Endothelial cell (in vitro differentiated cells): ENCODE data around the gene DAPK2. TPM values are rescaled to one million over a fixed set of nuclear protein-coding genes. Genes with fewer than 3 reads are reported as not detected.

Experiments used
- DNase-seq: peaks from one replicate; pipeline ENCODE4 v3.0.0; 2021; ENCODE audit warnings: low spot score
- H3K27ac Mint-ChIP-seq: one replicate; pipeline ENCODE4 v1.8.0; 2021; ENCODE audit warnings: mixed read lengths, inconsistent platforms; ENCODE audit not compliant: unreplicated experiment
- H3K27me3 Mint-ChIP-seq: one replicate; pipeline ENCODE4 v1.8.0; 2021; ENCODE audit warnings: mild to moderate bottlenecking, moderate library complexity, mixed read lengths, inconsistent platforms; ENCODE audit not compliant: unreplicated experiment
- H3K36me3 Mint-ChIP-seq: one replicate; pipeline ENCODE4 v1.8.0; 2021; ENCODE audit warnings: mild to moderate bottlenecking, low read depth, mixed read lengths, inconsistent platforms; ENCODE audit not compliant: unreplicated experiment
- H3K4me1 Mint-ChIP-seq: one replicate; pipeline ENCODE4 v1.8.0; 2021; ENCODE audit warnings: mild to moderate bottlenecking, mixed read lengths, inconsistent platforms; ENCODE audit not compliant: unreplicated experiment
- H3K4me3 Mint-ChIP-seq: one replicate; pipeline ENCODE4 v1.8.0; 2021; ENCODE audit warnings: mild to moderate bottlenecking, mixed read lengths, inconsistent platforms; ENCODE audit not compliant: unreplicated experiment
- H3K9me3 Mint-ChIP-seq: one replicate; pipeline ENCODE4 v1.8.0; 2021; ENCODE audit warnings: mixed read lengths, inconsistent platforms; ENCODE audit not compliant: unreplicated experiment
- long read RNA-seq: library from polyadenylated mRNA; unstranded; transcript quantifications from one replicate; pipeline ENCODE4 v2.0.0, GENCODE V29; 2020; ENCODE audit not compliant: unreplicated experiment
- total RNA-seq: library from RNA; stranded (reverse); fragmentation: NEBNext Ultra II Directional; extraction: Animal tissue kit (Norgen Biotek cat#: 25700); gene quantifications from one replicate; pipeline ENCODE4 v1.2.1, GENCODE V29; 2021; ENCODE audit not compliant: unreplicated experiment
- TF ChIP-seq, protein P1 (sequence below): fragments of 200-600 bp; sonication (generic); IDR thresholded peaks from one replicate; pipeline ENCODE4 v1.5.0; 2021; ENCODE audit warnings: antibody characterized with exemption; ENCODE audit not compliant: unreplicated experiment

DAPK2 gene
- total RNA-seq = 10.0 TPM
- long read RNA-seq, transcript DAPK2-202 (12 exons, 1,741 nt) = major isoform, 5 of 6 reads
- long read RNA-seq, partial matches to known transcripts = 0 of 6 reads
- long read RNA-seq, other reads (novel, unspliced or antisense) = 1 of 6 reads

DNA sequence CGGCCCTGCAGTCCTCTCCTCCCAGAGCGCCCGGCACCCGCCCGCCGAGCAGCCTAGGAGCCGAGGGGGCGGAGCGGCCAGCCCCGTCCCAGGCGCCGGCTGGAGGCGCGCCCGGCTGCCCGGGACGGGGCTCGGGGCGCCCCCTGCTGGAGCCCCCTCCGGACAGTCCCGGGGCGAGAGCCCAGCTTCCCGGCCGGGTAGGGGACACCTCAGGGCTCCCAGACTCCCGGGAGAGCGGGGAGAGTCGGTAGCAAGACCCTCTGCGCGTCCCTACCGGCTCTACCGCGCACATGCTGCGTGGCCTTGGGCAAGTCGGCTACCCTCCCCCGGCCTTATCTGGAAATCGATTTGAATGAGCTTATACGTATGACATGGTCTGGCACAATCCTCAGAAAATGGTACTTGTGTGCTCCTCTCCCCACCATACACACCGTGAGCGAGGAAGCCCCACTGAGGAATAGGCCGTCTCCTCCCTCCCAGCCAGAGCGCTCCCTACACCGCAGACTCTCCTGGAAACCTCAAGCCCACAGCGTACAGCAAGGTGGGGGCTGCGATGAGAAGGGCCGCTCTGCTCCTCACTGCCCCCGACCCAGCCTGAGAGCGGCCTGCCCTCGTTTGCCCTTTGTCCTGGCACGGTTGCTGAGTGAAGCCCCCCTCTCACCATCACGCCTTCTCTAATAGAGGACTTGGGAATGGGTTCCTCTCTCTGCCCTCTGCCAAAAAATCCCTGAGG lies at the start of gene DAPK2:
TSS of gene DAPK2 (minus strand) at position 65 of the 733 bp plus-strand sequence. CDS start 6,224 bp downstream, outside the sequence.
- no peaks in the 10 kb centered on the region for H3K9me3 Mint-ChIP-seq

DNA sequence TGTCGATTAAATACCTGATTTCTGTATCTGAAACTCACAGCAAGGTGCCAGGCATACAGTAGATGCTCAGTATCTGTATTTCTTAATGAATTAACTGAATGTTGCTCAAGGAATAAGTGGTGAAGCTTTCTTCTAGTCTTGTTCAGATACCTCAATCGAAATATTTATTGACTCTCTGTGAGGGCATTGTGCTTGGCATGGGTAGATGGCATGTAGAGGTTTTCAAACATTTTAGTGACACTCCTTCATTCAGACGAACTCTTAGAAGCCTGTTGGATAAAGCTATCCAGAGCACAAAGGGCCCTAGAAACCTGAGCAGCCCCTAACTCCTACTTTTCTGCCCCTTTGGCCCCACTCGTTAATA lies 49.1 kb upstream of the DAPK2 start:
- Mint-ChIP-seq H3K4me1 (peaks cover 56% of the 10 kb centered on the region), H3K9me3 (no peaks in the 10 kb centered on the region), H3K27me3 (peaks cover 4% of the 10 kb centered on the region), H3K36me3 (no peaks in the 10 kb centered on the region), H3K27ac (peak overlapping the region; percentile 78), H3K4me3 (peak overlapping the region; percentile 99)
- TF ChIP-seq, protein P1, sequence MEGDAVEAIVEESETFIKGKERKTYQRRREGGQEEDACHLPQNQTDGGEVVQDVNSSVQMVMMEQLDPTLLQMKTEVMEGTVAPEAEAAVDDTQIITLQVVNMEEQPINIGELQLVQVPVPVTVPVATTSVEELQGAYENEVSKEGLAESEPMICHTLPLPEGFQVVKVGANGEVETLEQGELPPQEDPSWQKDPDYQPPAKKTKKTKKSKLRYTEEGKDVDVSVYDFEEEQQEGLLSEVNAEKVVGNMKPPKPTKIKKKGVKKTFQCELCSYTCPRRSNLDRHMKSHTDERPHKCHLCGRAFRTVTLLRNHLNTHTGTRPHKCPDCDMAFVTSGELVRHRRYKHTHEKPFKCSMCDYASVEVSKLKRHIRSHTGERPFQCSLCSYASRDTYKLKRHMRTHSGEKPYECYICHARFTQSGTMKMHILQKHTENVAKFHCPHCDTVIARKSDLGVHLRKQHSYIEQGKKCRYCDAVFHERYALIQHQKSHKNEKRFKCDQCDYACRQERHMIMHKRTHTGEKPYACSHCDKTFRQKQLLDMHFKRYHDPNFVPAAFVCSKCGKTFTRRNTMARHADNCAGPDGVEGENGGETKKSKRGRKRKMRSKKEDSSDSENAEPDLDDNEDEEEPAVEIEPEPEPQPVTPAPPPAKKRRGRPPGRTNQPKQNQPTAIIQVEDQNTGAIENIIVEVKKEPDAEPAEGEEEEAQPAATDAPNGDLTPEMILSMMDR = no peak
- DNase-seq = no peak

More for the DNA sequence above, at the start of gene DAPK2:
- TF ChIP-seq, protein P1 = peak; percentile 79
- Mint-ChIP-seq H3K36me3 (no peaks in the 10 kb centered on the region), H3K4me1 (peaks cover 18% of the 10 kb centered on the region), H3K27me3 (peaks cover 13% of the 10 kb centered on the region), H3K27ac (no peak within 1 kb of the TSS), H3K4me3 (peak within 1 kb of the TSS; percentile 90)
- peak; percentile 82 for DNase-seq

DNA sequence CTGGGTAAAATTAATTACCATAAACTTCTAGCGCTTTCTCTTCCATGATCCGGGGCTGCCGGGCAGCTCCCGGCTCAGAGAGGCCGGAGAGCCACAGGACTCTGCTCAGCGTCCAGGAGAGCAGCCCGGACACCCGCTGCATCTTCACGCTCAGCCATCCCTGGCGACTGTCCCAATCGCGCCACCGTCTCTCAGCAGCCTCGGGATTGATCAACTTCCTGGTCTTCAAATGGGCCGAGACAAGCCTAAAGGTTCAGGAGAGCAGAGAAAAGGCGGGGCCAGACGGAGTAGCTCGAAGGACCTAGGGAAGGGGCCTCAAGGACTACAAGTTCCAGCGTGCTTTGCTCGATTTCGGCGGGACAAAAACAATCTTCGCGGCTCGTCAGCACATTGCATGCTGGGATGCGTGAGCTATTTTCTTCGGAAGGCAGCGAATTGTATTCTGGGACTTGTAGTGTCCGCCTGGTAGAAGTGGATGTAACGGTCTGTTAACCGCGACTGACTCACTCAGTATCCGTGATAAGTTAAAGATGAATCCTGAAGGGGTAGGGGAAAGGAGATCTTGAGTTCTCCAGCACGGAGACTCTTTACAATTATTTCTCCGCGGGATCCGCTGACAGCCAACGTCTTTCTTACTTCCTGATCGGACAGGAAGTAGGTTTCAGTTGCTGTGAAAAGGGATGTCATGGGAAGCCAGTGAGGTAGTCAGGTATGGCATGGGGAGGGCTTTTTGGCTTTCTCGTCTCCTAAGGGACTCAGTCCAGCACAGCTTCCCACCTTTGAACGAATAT lies 47.5 kb upstream of the DAPK2 start, which contains the start of gene CIAO2A:
TSS of gene CIAO2A (minus strand) at position 212 of the 791 bp plus-strand sequence. CDS start at position 142, 70 bp downstream.
- Mint-ChIP-seq H3K36me3 (no peaks in the 10 kb centered on the region), H3K4me3 (peak within 1 kb of the TSS; percentile 99), H3K27me3 (peaks cover 6% of the 10 kb centered on the region), H3K27ac (peak within 1 kb of the TSS; percentile 99), H3K4me1 (peaks cover 60% of the 10 kb centered on the region), H3K9me3 (no peaks in the 10 kb centered on the region)
- TF ChIP-seq, protein P1 = no peak
- DNase-seq = peak; percentile 89

DNA sequence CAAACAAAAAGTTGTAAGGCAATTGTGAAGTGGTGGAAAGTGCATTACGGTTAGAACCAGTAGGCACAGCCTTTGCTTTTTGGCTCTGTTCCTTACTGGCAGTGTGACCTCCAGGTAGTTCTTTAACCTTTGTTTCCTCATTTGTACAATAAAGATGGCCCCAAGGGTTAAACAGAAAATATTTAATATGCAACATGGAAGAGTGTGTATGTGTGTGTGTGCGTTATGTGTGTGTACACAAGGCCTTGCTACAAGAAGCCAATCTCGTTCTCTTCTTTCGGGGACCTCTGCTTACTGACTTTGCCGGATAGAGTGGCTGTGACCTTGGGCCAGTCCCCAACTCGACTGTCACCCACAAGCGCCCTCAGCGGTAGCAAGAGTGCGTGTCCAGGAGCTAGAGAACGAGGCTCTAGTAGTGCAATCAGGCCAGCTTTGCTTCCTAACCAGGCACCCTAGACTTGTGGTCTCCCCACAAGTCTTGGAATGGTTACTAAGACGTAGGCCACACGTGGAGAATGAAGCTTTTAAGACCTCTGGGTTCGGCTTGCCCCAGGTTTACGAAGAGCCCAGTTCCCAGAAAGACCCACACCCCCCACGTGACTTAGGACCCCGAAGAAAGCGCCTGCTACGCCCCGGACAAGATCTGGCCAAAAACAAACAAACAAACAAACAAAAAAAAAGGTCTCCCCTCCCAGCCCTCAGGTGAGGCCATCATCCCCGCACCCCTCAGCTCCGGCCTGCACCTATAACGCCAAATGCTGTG lies 46.8 kb upstream of the DAPK2 start:
- Mint-ChIP-seq H3K27me3 (peaks cover 6% of the 10 kb centered on the region), H3K4me1 (peaks cover 58% of the 10 kb centered on the region), H3K36me3 (peaks cover under 1% of the 10 kb centered on the region)

More for the DNA sequence above, 46.8 kb upstream of the DAPK2 start:
- Mint-ChIP-seq H3K4me3 (peak overlapping the region; percentile 99), H3K9me3 (no peaks in the 10 kb centered on the region), H3K27ac (peak overlapping the region; percentile 99)
- peak; percentile 41 for DNase-seq
- TF ChIP-seq, protein P1 = no peak
